ENCODE measurements around the gene KIAA1549. TPM values are rescaled to one million over a fixed set of nuclear protein-coding genes. Genes with fewer than 3 reads are reported as not detected.
A peak's percentile ranks its signal among the peaks of the same experiment; 100 is the strongest.

Gene KIAA1549
- total RNA-seq, 1 experiment from 2014 or later, result 18.7 TPM

DNA sequence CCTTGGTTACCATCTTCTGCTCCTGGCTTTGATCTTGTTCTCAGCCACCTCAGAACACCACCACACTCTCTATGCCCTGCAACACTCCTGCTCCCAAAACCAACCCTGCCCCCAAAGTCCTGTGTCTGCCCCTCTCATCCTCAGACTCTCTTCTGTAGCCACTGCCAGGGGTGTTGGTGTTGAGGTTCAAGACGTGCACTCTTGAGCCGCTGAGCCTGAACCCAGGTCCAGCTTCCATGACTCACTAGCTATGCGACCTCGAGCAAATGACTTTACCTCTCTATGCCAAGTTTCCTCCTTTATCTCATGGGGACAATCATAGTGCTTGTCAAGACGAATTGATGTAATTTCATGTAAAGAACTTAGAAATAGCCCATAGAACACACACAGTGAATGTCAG lies 182.4 kb downstream of the KIAA1549 start:
- Mint-ChIP-seq H3K36me3 (no peaks in the 10 kb centered on the region), H3K4me3 (peak overlapping the region; percentile 26; the same call in 1 of the 2 replicates), H3K9me3 (no peaks in the 10 kb centered on the region), H3K4me1 (peaks cover 39% of the 10 kb centered on the region), H3K27ac (no peak overlapping the region), H3K27me3 (ENCODE audit: low read depth) (no peaks in the 10 kb centered on the region)
- DNase-seq (ENCODE audit: low spot score), result no peak
- TF ChIP-seq ELF4 (CRISPR knock-in tag; IDR thresholded peaks at IDR 0.05; ENCODE audit: low read depth), result no peak
- no peak for TF ChIP-seq NR3C1 (CRISPR knock-in tag; conservative IDR thresholded peaks at IDR 0.05; ENCODE audit: low read depth)
- no peak for TF ChIP-seq NFE2L1 (CRISPR knock-in tag; IDR thresholded peaks at IDR 0.05)
- TF ChIP-seq, protein P1, sequence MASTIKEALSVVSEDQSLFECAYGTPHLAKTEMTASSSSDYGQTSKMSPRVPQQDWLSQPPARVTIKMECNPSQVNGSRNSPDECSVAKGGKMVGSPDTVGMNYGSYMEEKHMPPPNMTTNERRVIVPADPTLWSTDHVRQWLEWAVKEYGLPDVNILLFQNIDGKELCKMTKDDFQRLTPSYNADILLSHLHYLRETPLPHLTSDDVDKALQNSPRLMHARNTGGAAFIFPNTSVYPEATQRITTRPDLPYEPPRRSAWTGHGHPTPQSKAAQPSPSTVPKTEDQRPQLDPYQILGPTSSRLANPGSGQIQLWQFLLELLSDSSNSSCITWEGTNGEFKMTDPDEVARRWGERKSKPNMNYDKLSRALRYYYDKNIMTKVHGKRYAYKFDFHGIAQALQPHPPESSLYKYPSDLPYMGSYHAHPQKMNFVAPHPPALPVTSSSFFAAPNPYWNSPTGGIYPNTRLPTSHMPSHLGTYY (CRISPR knock-in tag; IDR thresholded peaks at IDR 0.05), result no peak
- TF ChIP-seq, protein P2, sequence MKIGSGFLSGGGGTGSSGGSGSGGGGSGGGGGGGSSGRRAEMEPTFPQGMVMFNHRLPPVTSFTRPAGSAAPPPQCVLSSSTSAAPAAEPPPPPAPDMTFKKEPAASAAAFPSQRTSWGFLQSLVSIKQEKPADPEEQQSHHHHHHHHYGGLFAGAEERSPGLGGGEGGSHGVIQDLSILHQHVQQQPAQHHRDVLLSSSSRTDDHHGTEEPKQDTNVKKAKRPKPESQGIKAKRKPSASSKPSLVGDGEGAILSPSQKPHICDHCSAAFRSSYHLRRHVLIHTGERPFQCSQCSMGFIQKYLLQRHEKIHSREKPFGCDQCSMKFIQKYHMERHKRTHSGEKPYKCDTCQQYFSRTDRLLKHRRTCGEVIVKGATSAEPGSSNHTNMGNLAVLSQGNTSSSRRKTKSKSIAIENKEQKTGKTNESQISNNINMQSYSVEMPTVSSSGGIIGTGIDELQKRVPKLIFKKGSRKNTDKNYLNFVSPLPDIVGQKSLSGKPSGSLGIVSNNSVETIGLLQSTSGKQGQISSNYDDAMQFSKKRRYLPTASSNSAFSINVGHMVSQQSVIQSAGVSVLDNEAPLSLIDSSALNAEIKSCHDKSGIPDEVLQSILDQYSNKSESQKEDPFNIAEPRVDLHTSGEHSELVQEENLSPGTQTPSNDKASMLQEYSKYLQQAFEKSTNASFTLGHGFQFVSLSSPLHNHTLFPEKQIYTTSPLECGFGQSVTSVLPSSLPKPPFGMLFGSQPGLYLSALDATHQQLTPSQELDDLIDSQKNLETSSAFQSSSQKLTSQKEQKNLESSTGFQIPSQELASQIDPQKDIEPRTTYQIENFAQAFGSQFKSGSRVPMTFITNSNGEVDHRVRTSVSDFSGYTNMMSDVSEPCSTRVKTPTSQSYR (CRISPR knock-in tag; IDR thresholded peaks at IDR 0.05), result no peak
- TF ChIP-seq, protein P3, sequence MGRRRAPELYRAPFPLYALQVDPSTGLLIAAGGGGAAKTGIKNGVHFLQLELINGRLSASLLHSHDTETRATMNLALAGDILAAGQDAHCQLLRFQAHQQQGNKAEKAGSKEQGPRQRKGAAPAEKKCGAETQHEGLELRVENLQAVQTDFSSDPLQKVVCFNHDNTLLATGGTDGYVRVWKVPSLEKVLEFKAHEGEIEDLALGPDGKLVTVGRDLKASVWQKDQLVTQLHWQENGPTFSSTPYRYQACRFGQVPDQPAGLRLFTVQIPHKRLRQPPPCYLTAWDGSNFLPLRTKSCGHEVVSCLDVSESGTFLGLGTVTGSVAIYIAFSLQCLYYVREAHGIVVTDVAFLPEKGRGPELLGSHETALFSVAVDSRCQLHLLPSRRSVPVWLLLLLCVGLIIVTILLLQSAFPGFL (CRISPR knock-in tag; IDR thresholded peaks at IDR 0.05; ENCODE audit: borderline replicate concordance), result no peak
- TF ChIP-seq, protein P4, sequence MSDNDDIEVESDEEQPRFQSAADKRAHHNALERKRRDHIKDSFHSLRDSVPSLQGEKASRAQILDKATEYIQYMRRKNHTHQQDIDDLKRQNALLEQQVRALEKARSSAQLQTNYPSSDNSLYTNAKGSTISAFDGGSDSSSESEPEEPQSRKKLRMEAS (CRISPR knock-in tag; IDR thresholded peaks at IDR 0.05), result no peak
- TF ChIP-seq ZBTB21 (CRISPR knock-in tag; IDR thresholded peaks at IDR 0.05; ENCODE audit: borderline replicate concordance), result no peak
- TF ChIP-seq, protein P5, sequence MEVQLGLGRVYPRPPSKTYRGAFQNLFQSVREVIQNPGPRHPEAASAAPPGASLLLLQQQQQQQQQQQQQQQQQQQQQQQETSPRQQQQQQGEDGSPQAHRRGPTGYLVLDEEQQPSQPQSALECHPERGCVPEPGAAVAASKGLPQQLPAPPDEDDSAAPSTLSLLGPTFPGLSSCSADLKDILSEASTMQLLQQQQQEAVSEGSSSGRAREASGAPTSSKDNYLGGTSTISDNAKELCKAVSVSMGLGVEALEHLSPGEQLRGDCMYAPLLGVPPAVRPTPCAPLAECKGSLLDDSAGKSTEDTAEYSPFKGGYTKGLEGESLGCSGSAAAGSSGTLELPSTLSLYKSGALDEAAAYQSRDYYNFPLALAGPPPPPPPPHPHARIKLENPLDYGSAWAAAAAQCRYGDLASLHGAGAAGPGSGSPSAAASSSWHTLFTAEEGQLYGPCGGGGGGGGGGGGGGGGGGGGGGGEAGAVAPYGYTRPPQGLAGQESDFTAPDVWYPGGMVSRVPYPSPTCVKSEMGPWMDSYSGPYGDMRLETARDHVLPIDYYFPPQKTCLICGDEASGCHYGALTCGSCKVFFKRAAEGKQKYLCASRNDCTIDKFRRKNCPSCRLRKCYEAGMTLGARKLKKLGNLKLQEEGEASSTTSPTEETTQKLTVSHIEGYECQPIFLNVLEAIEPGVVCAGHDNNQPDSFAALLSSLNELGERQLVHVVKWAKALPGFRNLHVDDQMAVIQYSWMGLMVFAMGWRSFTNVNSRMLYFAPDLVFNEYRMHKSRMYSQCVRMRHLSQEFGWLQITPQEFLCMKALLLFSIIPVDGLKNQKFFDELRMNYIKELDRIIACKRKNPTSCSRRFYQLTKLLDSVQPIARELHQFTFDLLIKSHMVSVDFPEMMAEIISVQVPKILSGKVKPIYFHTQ (CRISPR knock-in tag; IDR thresholded peaks at IDR 0.05), result no peak
- ATAC-seq, result no peak
- CTCF ChIA-PET, result interaction anchor here (2.7 kb wide), 1 partner anchor 60 kb away, joined by 24 read pairs; no protein-coding TSS in a partner anchor
- POLR2A ChIA-PET, result no interaction called here

DNA sequence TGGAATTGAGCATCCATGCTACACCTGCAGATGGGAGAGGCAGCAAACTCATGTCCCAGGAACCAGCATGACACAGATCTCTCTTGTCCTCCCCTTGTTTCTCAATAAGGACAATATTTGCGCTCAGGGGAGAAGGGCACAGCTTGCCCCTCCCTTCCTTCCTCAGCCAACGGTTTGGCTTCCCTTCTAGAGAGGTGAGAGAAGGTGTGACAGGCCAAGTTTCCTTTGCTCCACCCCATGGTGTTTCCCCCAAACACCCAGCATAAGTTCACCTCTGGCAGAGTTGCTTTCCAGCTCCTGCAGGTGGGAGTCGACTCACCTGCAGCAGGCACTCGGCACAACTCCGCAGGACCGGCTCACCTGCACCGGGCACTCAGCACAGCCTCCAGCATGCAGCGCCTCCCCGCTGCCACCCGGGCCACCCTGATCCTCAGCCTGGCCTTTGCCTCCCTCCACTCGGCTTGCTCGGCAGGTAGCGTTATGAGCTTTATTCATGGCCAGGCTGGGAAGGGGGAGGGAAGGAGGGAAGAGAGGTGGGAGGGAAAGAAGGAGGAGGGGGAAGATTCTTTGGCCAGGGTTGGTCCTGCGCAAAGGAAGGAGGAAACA lies 183.4 kb downstream of the KIAA1549 start, which contains the start of the genes ATP6V0A4 and TMEM213:
TSS of gene ATP6V0A4 (minus strand) at position 482 of the 606 bp plus-strand sequence. CDS start 26,949 bp downstream, outside the sequence.
TSS of gene TMEM213 (plus strand) at position 280 of the 606 bp plus-strand sequence. CDS start at position 391, 111 bp downstream.
- no peaks in the 10 kb centered on the region for H3K9me3 Mint-ChIP-seq
- peak within 1 kb of the TSS; percentile 55 for H3K27ac Mint-ChIP-seq
- CTCF ChIA-PET, result interaction anchor here (0.5 to 2.7 kb wide), 26 partner anchors 10 to 1171 kb away, joined by 3 to 24 read pairs (median 3); no protein-coding TSS in a partner anchor
- H3K36me3 Mint-ChIP-seq, result no peaks in the 10 kb centered on the region
- ATAC-seq (peak; percentile 96), DNase-seq (ENCODE audit: low spot score) (peak; percentile 72)
- POLR2A ChIA-PET, result interaction anchor here (0.5 kb wide), 1 partner anchor 189 kb away, joined by 3 read pairs; no protein-coding TSS in a partner anchor
- H3K4me1 Mint-ChIP-seq, result peaks cover 45% of the 10 kb centered on the region
- H3K27me3 Mint-ChIP-seq (ENCODE audit: low read depth), result no peaks in the 10 kb centered on the region
- H3K4me3 Mint-ChIP-seq, result peak within 1 kb of the TSS; percentile 57
- TF ChIP-seq, protein P6, sequence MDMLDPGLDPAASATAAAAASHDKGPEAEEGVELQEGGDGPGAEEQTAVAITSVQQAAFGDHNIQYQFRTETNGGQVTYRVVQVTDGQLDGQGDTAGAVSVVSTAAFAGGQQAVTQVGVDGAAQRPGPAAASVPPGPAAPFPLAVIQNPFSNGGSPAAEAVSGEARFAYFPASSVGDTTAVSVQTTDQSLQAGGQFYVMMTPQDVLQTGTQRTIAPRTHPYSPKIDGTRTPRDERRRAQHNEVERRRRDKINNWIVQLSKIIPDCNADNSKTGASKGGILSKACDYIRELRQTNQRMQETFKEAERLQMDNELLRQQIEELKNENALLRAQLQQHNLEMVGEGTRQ (CRISPR knock-in tag; IDR thresholded peaks at IDR 0.05), result 0 out of 2 replicates have a peak, but pooled peaks have one; percentile 16
- TF ChIP-seq, protein P2 (CRISPR knock-in tag; IDR thresholded peaks at IDR 0.05), result peak; percentile 25; the same call in 1 of the 2 replicates
- TF ChIP-seq FOXP1 (CRISPR knock-in tag; IDR thresholded peaks at IDR 0.05; ENCODE audit: borderline replicate concordance), result peak; percentile 32; the same call in 1 of the 2 replicates
- TF ChIP-seq, protein P4 (CRISPR knock-in tag; IDR thresholded peaks at IDR 0.05), result peak; percentile 52; the same call in 1 of the 2 replicates
- TF ChIP-seq ZNF121 (CRISPR knock-in tag; IDR thresholded peaks at IDR 0.05), result peak; percentile 67; the same call in 1 of the 2 replicates
- TF ChIP-seq, protein P7, sequence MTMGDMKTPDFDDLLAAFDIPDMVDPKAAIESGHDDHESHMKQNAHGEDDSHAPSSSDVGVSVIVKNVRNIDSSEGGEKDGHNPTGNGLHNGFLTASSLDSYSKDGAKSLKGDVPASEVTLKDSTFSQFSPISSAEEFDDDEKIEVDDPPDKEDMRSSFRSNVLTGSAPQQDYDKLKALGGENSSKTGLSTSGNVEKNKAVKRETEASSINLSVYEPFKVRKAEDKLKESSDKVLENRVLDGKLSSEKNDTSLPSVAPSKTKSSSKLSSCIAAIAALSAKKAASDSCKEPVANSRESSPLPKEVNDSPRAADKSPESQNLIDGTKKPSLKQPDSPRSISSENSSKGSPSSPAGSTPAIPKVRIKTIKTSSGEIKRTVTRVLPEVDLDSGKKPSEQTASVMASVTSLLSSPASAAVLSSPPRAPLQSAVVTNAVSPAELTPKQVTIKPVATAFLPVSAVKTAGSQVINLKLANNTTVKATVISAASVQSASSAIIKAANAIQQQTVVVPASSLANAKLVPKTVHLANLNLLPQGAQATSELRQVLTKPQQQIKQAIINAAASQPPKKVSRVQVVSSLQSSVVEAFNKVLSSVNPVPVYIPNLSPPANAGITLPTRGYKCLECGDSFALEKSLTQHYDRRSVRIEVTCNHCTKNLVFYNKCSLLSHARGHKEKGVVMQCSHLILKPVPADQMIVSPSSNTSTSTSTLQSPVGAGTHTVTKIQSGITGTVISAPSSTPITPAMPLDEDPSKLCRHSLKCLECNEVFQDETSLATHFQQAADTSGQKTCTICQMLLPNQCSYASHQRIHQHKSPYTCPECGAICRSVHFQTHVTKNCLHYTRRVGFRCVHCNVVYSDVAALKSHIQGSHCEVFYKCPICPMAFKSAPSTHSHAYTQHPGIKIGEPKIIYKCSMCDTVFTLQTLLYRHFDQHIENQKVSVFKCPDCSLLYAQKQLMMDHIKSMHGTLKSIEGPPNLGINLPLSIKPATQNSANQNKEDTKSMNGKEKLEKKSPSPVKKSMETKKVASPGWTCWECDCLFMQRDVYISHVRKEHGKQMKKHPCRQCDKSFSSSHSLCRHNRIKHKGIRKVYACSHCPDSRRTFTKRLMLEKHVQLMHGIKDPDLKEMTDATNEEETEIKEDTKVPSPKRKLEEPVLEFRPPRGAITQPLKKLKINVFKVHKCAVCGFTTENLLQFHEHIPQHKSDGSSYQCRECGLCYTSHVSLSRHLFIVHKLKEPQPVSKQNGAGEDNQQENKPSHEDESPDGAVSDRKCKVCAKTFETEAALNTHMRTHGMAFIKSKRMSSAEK (CRISPR knock-in tag; IDR thresholded peaks at IDR 0.05; ENCODE audit: borderline replicate concordance), result no peak
- no peak for TF ChIP-seq MXD4 (CRISPR knock-in tag; IDR thresholded peaks at IDR 0.05; ENCODE audit: borderline replicate concordance)

Data from WTC11 (cell line).